H1 (cell line): ENCODE results near the gene CCDC91. TPM values are rescaled to one million over a fixed set of nuclear protein-coding genes. Genes with fewer than 3 reads are reported as not detected.

ENCODE experiments used
- CTCF ChIA-PET: fragments of 300-600 bp; sonication (Branson Sonifier 250); formaldehyde crosslinking; loops from one replicate; lab custom pipeline; 2021; ENCODE audit not compliant: partially characterized antibody; lab: Charles Lee
- POLR2A ChIA-PET: fragments of 300-600 bp; sonication (Branson Sonifier 250); formaldehyde crosslinking; loops from one replicate; lab custom pipeline; 2021; ENCODE audit warnings: inconsistent platforms; ENCODE audit not compliant: partially characterized antibody; lab: Charles Lee
- DNase-seq, 2 experiments: peaks; one replicate each; pipeline versions ENCODE4 v3.0.0 to v3.0.0-alpha.2; 2010 to 2022; ENCODE audit warnings: low spot score in 2 of 2, low read depth in 1 of 2, mixed read lengths in 1 of 2
- FAIRE-seq: peaks from 2 replicates; lab custom pipeline; 2011; peaks lifted over from hg19 to GRCh38; lab: Jason Lieb, UNC
- H2AFZ ChIP-seq: 2 replicates; pipeline ENCODE4 v1.8.1; 2012; ENCODE audit warnings: low read length, inconsistent platforms
- H2AK5ac ChIP-seq: 2 replicates; pipeline ENCODE4 v1.6.1; 2013; ENCODE audit warnings: low read depth, low read length
- H2BK120ac ChIP-seq: replicated peaks from 2 replicates; pipeline ENCODE3; 2013; ENCODE audit warnings: low read depth, low read length, inconsistent platforms
- H2BK12ac ChIP-seq: 2 replicates; pipeline ENCODE4 v1.6.1; 2013; ENCODE audit warnings: low read depth, low read length
- H2BK15ac ChIP-seq: 2 replicates; pipeline ENCODE4 v1.6.1; 2013; ENCODE audit warnings: low read length
- H2BK20ac ChIP-seq: 2 replicates; pipeline ENCODE4 v1.6.1; 2013; ENCODE audit warnings: low read length
- H2BK5ac ChIP-seq: 2 replicates; pipeline ENCODE4 v1.6.1; 2013; ENCODE audit warnings: low read depth, low read length
- H3K14ac ChIP-seq: 2 replicates; pipeline ENCODE4 v1.6.1; 2013; ENCODE audit warnings: inconsistent platforms; ENCODE audit not compliant: insufficient read length
- H3K18ac ChIP-seq: 2 replicates; pipeline ENCODE4 v1.6.1; 2013; ENCODE audit warnings: low read length; ENCODE audit errors: extremely low read depth
- H3K23ac ChIP-seq: 2 replicates; pipeline ENCODE4 v1.6.1; 2013; ENCODE audit warnings: inconsistent platforms; ENCODE audit not compliant: insufficient read length
- H3K23me2 ChIP-seq: 2 replicates; pipeline ENCODE4 v1.6.1; 2013; ENCODE audit warnings: low read depth, low read length
- H3K27ac ChIP-seq: 2 replicates; pipeline ENCODE4 v1.6.1; 2011; ENCODE audit warnings: low read depth, low read length, inconsistent platforms
- H3K27me3 ChIP-seq, 4 experiments: replicated peaks in 1 of 4; 1 replicate in 1 of 4; 2 replicates in 3 of 4; pipeline versions ENCODE4 v1.6.1 to v1.8.1; 2011 to 2013; ENCODE audit warnings: low read length in 3 of 4, mild to moderate bottlenecking in 3 of 4, inconsistent platforms in 2 of 4, mixed read lengths in 2 of 4, moderate library complexity in 1 of 4; ENCODE audit not compliant: control insufficient read depth in 3 of 4, insufficient read depth in 3 of 4; ENCODE audit errors: extremely low read depth in 1 of 4
- H3K36me3 ChIP-seq, 4 experiments: 2 replicates each; pipeline versions ENCODE4 v1.6.1 to v1.8.1; 2011 to 2013; ENCODE audit warnings: mild to moderate bottlenecking in 4 of 4, low read length in 3 of 4, moderate library complexity in 2 of 4, control low read depth in 1 of 4, inconsistent platforms in 1 of 4; ENCODE audit not compliant: insufficient read depth in 4 of 4, control insufficient read depth in 2 of 4
- H3K4ac ChIP-seq: replicated peaks from 2 replicates; pipeline ENCODE3; 2013; ENCODE audit warnings: low read length, low read depth, mixed read lengths, inconsistent platforms; ENCODE audit not compliant: insufficient read length
- H3K4me1 ChIP-seq, 4 experiments: replicated peaks in 1 of 4; 1 replicate in 1 of 4; 2 replicates in 3 of 4; pipeline versions ENCODE4 v1.6.1 to v1.8.1; 2011 to 2013; ENCODE audit warnings: low read length in 3 of 4, inconsistent platforms in 2 of 4, mixed read lengths in 1 of 4; ENCODE audit not compliant: insufficient read depth in 4 of 4, control insufficient read depth in 3 of 4
- H3K4me2 ChIP-seq, 2 experiments: 2 replicates each; pipeline versions ENCODE4 v1.6.1 to v1.8.1; 2011 to 2013; ENCODE audit warnings: low read depth in 2 of 2, low read length in 2 of 2, control low read depth in 1 of 2, inconsistent platforms in 1 of 2, mild to moderate bottlenecking in 1 of 2; ENCODE audit not compliant: insufficient read depth in 1 of 2
- H3K4me3 ChIP-seq, 4 experiments: fragments of 200-600, 300-600 bp in 1 of 4; sonication (generic), shearing (Covaris generic), sonication (Bioruptor Twin) in 1 of 4; 2 replicates each; pipeline versions ENCODE4 v1.5.1 to v1.8.1; 2011 to 2016; ENCODE audit warnings: low read length in 4 of 4, low read depth in 3 of 4, control low read depth in 2 of 4, inconsistent platforms in 2 of 4, mild to moderate bottlenecking in 2 of 4, mixed read lengths in 1 of 4, moderate library complexity in 1 of 4; ENCODE audit not compliant: insufficient read depth in 2 of 4; ENCODE audit errors: extremely low read depth in 1 of 4
- H3K56ac ChIP-seq: replicated peaks from 2 replicates; pipeline ENCODE3; 2013; ENCODE audit warnings: low read depth, mild to moderate bottlenecking, mixed read lengths, low read length, inconsistent platforms; ENCODE audit not compliant: insufficient read length
- H3K79me1 ChIP-seq: 2 replicates; pipeline ENCODE4 v1.6.1; 2013; ENCODE audit warnings: low read depth, low read length, control low read depth
- H3K79me2 ChIP-seq, 2 experiments: 2 replicates each; pipeline versions ENCODE4 v1.6.1 to v1.8.1; 2012 to 2013; ENCODE audit warnings: low read length in 2 of 2, mild to moderate bottlenecking in 2 of 2, inconsistent platforms in 1 of 2; ENCODE audit not compliant: insufficient read depth in 2 of 2, control insufficient read depth in 1 of 2
- H3K9ac ChIP-seq, 4 experiments: replicated peaks in 1 of 4; 1 replicate in 1 of 4; 2 replicates in 3 of 4; pipeline versions ENCODE4 v1.6.1 to v1.8.1; 2011 to 2013; ENCODE audit warnings: low read depth in 3 of 4, low read length in 3 of 4, control low read depth in 2 of 4, mild to moderate bottlenecking in 2 of 4, moderate library complexity in 2 of 4, inconsistent platforms in 1 of 4; ENCODE audit errors: extremely low read depth in 1 of 4
- H3K9me3 ChIP-seq, 2 experiments: 2 replicates each; pipeline versions ENCODE4 v1.6.1 to v1.8.1; 2012 to 2013; ENCODE audit warnings: mild to moderate bottlenecking in 2 of 2, moderate library complexity in 2 of 2, control low read depth in 1 of 2, inconsistent platforms in 1 of 2, low read depth in 1 of 2, low read length in 1 of 2, mixed read lengths in 1 of 2; ENCODE audit not compliant: insufficient read depth in 2 of 2
- H4K20me1 ChIP-seq, 2 experiments: replicated peaks in 1 of 2; 2 replicates each; pipeline versions ENCODE3 to v1.8.1; 2011 to 2013; ENCODE audit warnings: inconsistent platforms in 2 of 2, low read length in 2 of 2, mild to moderate bottlenecking in 1 of 2; ENCODE audit not compliant: insufficient read depth in 2 of 2, control insufficient read depth in 1 of 2
- H4K5ac ChIP-seq: 2 replicates; pipeline ENCODE4 v1.6.1; 2013; ENCODE audit warnings: low read length, low read depth, mixed read lengths, inconsistent platforms; ENCODE audit not compliant: insufficient read length
- H4K8ac ChIP-seq: 2 replicates; pipeline ENCODE4 v1.8.0; 2013; ENCODE audit warnings: mild to moderate bottlenecking, moderate library complexity, low read length, inconsistent platforms; ENCODE audit not compliant: insufficient read depth; ENCODE audit errors: extremely low read depth
- H4K91ac ChIP-seq: replicated peaks from 2 replicates; pipeline ENCODE3; 2013; ENCODE audit warnings: low read length, mixed read lengths, inconsistent platforms; ENCODE audit not compliant: insufficient read length
- BCL11A ChIP-seq, 2 experiments: IDR thresholded peaks; one replicate each; pipeline ENCODE4 v1.6.1; 2011; ENCODE audit warnings: low read depth in 2 of 2, low read length in 2 of 2, mild to moderate bottlenecking in 2 of 2
- GTF2F1 ChIP-seq: IDR thresholded peaks from 2 replicates; pipeline ENCODE4 v1.6.1; 2012; ENCODE audit warnings: low read depth, low read length, improper control_type of control experiment, borderline replicate concordance
- HDAC2 ChIP-seq, 2 experiments: fragments of 300-600 bp in 1 of 2; sonication (generic) in 1 of 2; IDR thresholded peaks; 2 replicates each; pipeline ENCODE4 v1.6.1; 2011 to 2012; ENCODE audit warnings: low read depth in 2 of 2, low read length in 2 of 2, mild to moderate bottlenecking in 2 of 2, moderate library complexity in 2 of 2, borderline replicate concordance in 1 of 2, inconsistent platforms in 1 of 2
- JUND ChIP-seq: IDR thresholded peaks from 2 replicates; pipeline ENCODE4 v1.6.1; 2011; ENCODE audit warnings: mild to moderate bottlenecking, improper control_type of control experiment, low read length
- NANOG ChIP-seq: IDR thresholded peaks from 2 replicates; pipeline ENCODE4 v1.6.1; 2011; ENCODE audit warnings: low read length, low read depth, mild to moderate bottlenecking, inconsistent platforms; ENCODE audit not compliant: insufficient read depth, poor library complexity, severe bottlenecking
- NRF1 ChIP-seq: IDR thresholded peaks from 2 replicates; pipeline ENCODE4 v1.6.1; 2011; ENCODE audit warnings: mild to moderate bottlenecking, low read depth, low read length, improper control_type of control experiment
- POU5F1 ChIP-seq: IDR thresholded peaks from 2 replicates; pipeline ENCODE4 v1.6.1; 2011; ENCODE audit warnings: low read depth, mild to moderate bottlenecking, low read length, moderate library complexity
- RXRA ChIP-seq: IDR thresholded peaks from 2 replicates; pipeline ENCODE4 v1.6.1; 2011; ENCODE audit warnings: low read depth, mild to moderate bottlenecking, low read length, moderate library complexity; ENCODE audit not compliant: insufficient read depth
- TAF7 ChIP-seq: optimal IDR thresholded peaks from 2 replicates; pipeline ENCODE3; 2011; ENCODE audit warnings: low read depth, mild to moderate bottlenecking, inconsistent platforms, low read length, moderate library complexity, borderline replicate concordance
- TBP ChIP-seq: IDR thresholded peaks from 2 replicates; pipeline ENCODE4 v1.6.1; 2011; ENCODE audit warnings: low read depth, low read length, improper control_type of control experiment
- TEAD4 ChIP-seq: IDR thresholded peaks from 2 replicates; pipeline ENCODE4 v1.6.1; 2012; ENCODE audit warnings: low read depth, low read length, inconsistent platforms, mixed read lengths
- YY1 ChIP-seq: IDR thresholded peaks from 2 replicates; pipeline ENCODE4 v1.6.1; 2011; ENCODE audit warnings: low read depth, mild to moderate bottlenecking, low read length
- WGBS, 2 experiments: shearing (Covaris generic) in 1 of 2; methylation state at CpG; one replicate each; pipeline versions ENCODE4 v1.1.6 to v1.1.7; 2013 to 2015; ENCODE audit warnings: low lambda C conversion rate in 2 of 2, mixed read lengths in 2 of 2, inconsistent platforms in 1 of 2, low coverage in 1 of 2, missing lambda C conversion rate in 1 of 2; ENCODE audit not compliant: insufficient replicate concordance in 2 of 2, insufficient coverage in 1 of 2, insufficient read length in 1 of 2; ENCODE audit errors: extremely low coverage in 1 of 2, missing lambda C conversion rate in 1 of 2; 5-methylcytosine and 5-hydroxymethylcytosine counted together
- polyA plus RNA-seq, 7 experiments: library from polyadenylated mRNA; depleted of rRNA in 3 of 7; stranded (reverse) in 5 of 7; unstranded in 2 of 7; fragments of >200 nt in 5 of 7; fragments of 200-250 nt in 2 of 7; gene quantifications; 1 replicate in 5 of 7; 2 replicates in 1 of 7; 4 replicates in 1 of 7; pipeline versions ENCODE4 v1.2.1 to v1.2.3, GENCODE V29; 2011 to 2013; ENCODE audit warnings: missing spikeins in 2 of 7, mixed read lengths in 2 of 7
- total RNA-seq: library from RNA; stranded (reverse); fragmentation: NEBNext Ultra II Directional; extraction: Animal tissue kit (Norgen Biotek cat#: 25700); gene quantifications from 2 replicates; pipeline ENCODE4 v1.2.1, GENCODE V29; 2021

CCDC91 gene
- total and polyA plus RNA-seq, 2 of the 8 experiments (the other 6 are each of a cell fraction or from before 2014, with no cell fraction given): 8.6 to 23.1 TPM

GRCh38 chr12:28367326-28367725, 177.1 kb downstream of the CCDC91 start:
- H3K4me1 ChIP-seq: no peaks in the 10 kb centered on the region
- H2BK15ac ChIP-seq: no peak overlapping the region
- H4K91ac ChIP-seq: no peak overlapping the region
- H3K18ac ChIP-seq: no peak overlapping the region
- no peak overlapping the region for H3K14ac ChIP-seq
- no peak overlapping the region for H3K4me2 ChIP-seq
- no peaks in the 10 kb centered on the region for H3K27me3 ChIP-seq
- no peak overlapping the region for H4K5ac ChIP-seq
- H3K23me2 ChIP-seq: no peaks in the 10 kb centered on the region
- H3K9ac ChIP-seq: no peak overlapping the region
- no peak overlapping the region for H2BK5ac ChIP-seq
- H3K9me3 ChIP-seq: peaks cover 40 to 51% of the 10 kb centered on the region in 2 experiments
- no peak overlapping the region for H3K27ac ChIP-seq
- no peak overlapping the region for H2AK5ac ChIP-seq
- no peak for DNase-seq
- H3K79me1 ChIP-seq: no peaks in the 10 kb centered on the region
- no peak overlapping the region for H3K56ac ChIP-seq
- no peaks in the 10 kb centered on the region for H3K79me2 ChIP-seq
- ChIA-PET POLR2A (interaction anchor here (0.7 kb wide), 1 partner anchor 211 kb away, joined by 4 read pairs; no protein-coding TSS in a partner anchor), CTCF (no interaction called here)
- H3K4me3 ChIP-seq: no peak overlapping the region
- no peak overlapping the region for H2BK120ac ChIP-seq
- H3K4ac ChIP-seq: no peak overlapping the region
- H2AFZ ChIP-seq: no peak overlapping the region
- peaks cover 0 to 41% (median 19%) of the 10 kb centered on the region in 4 experiments; a peak in 4 of 8 replicates for H3K36me3 ChIP-seq
- H4K8ac ChIP-seq: no peak overlapping the region
- WGBS, 2 experiments: 100% methylated on average over 1 of the region's 1 CpG; no CpG with 5 or more reads in 1 of the 2 experiments
- H4K20me1 ChIP-seq: no peaks in the 10 kb centered on the region
- FAIRE-seq: no peak
- H2BK20ac ChIP-seq: no peak overlapping the region
- no peak overlapping the region for H2BK12ac ChIP-seq
- H3K23ac ChIP-seq: no peak overlapping the region
- no peak for TF ChIP-seq RXRA
- TF ChIP-seq HDAC2 (IDR thresholded peaks at IDR 0.05; ENCODE audit: borderline replicate concordance in 1 of 2, low read depth in 2 of 2, low read length in 2 of 2): no peak
- no peak for TF ChIP-seq TAF7
- TF ChIP-seq JUND: no peak
- no peak for TF ChIP-seq YY1
- TF ChIP-seq BCL11A (IDR thresholded peaks at IDR 0.05; ENCODE audit: low read depth in 2 of 2, low read length in 2 of 2): no peak
- TF ChIP-seq NANOG: no peak
- no peak for TF ChIP-seq NRF1
- TF ChIP-seq GTF2F1: no peak
- TF ChIP-seq TEAD4: no peak
- no peak for TF ChIP-seq POU5F1
- TF ChIP-seq TBP: no peak
